GM12878 (cell line): ENCODE results near the gene RRBP1. TPM values are rescaled to one million over a fixed set of nuclear protein-coding genes. Genes with fewer than 3 reads are reported as not detected.

Experiments
- ATF7 ChIP-seq: fragments of 450-650 bp; IDR thresholded peaks from 2 replicates; pipeline ENCODE4 v1.6.1; 2016; ENCODE audit warnings: low read depth, mild to moderate bottlenecking
- CHD2 ChIP-seq: IDR thresholded peaks from 2 replicates; pipeline ENCODE4 v1.6.1; 2011; ENCODE audit warnings: low read depth, low read length, improper control_type of control experiment, borderline replicate concordance
- EED ChIP-seq: sonication (generic); IDR thresholded peaks from 2 replicates; pipeline ENCODE4 v1.6.1; 2016; ENCODE audit warnings: antibody characterized with exemption, low read depth
- EZH2 ChIP-seq: IDR thresholded peaks from 2 replicates; pipeline ENCODE4 v1.6.1; 2012; ENCODE audit warnings: low read depth, mild to moderate bottlenecking, control low read depth, inconsistent platforms, low read length, borderline replicate concordance; ENCODE audit not compliant: control insufficient read depth
- GABPA ChIP-seq: IDR thresholded peaks from 2 replicates; pipeline ENCODE4 v1.6.1; 2014; ENCODE audit warnings: antibody characterized with exemption, low read depth, mild to moderate bottlenecking, inconsistent platforms
- HCFC1 ChIP-seq: fragments of 150-350 bp; IDR thresholded peaks from 2 replicates; pipeline ENCODE4 v1.6.1; 2014; ENCODE audit warnings: low read length
- MEF2B ChIP-seq: fragments of 450-650 bp; IDR thresholded peaks from 2 replicates; pipeline ENCODE4 v1.6.1; 2018; ENCODE audit warnings: mild to moderate bottlenecking, moderate library complexity; ENCODE audit not compliant: partially characterized antibody, poor library complexity, severe bottlenecking
- MYB ChIP-seq: fragments of 150-350 bp; IDR thresholded peaks from 2 replicates; pipeline ENCODE4 v1.6.1; 2014; ENCODE audit warnings: mild to moderate bottlenecking, low read depth, low read length, borderline replicate concordance
- MYC ChIP-seq: IDR thresholded peaks from 2 replicates; pipeline ENCODE4 v1.6.1; 2011; ENCODE audit warnings: mild to moderate bottlenecking, low read length, moderate library complexity, inconsistent platforms; ENCODE audit not compliant: insufficient read depth, insufficient replicate concordance, insufficient read length, severe bottlenecking
- REST ChIP-seq: IDR thresholded peaks from 2 replicates; pipeline ENCODE4 v1.6.1; 2012; ENCODE audit warnings: mild to moderate bottlenecking, low read depth, low read length
- SPI1 ChIP-seq: IDR thresholded peaks from 2 replicates; pipeline ENCODE4 v1.6.1; 2011; ENCODE audit warnings: low read depth, mild to moderate bottlenecking, low read length, moderate library complexity, borderline replicate concordance; ENCODE audit not compliant: insufficient read depth
- TCF3 ChIP-seq: IDR thresholded peaks from 2 replicates; pipeline ENCODE4 v1.6.1; 2012; ENCODE audit warnings: low read depth, mild to moderate bottlenecking, low read length, borderline replicate concordance; ENCODE audit not compliant: insufficient read depth
- ZBED1 ChIP-seq: IDR thresholded peaks from 2 replicates; pipeline ENCODE4 v1.6.1; 2016; ENCODE audit warnings: borderline replicate concordance
- polyA plus RNA-seq, 11 experiments: library from polyadenylated mRNA; depleted of rRNA in 4 of 11; unstranded in 6 of 11; stranded (reverse) in 5 of 11; fragments of >200 nt; fragmentation: Nextera tagmentation in 4 of 11; fragmentation: Illumina TruSeq in 1 of 11; extraction: Ambion mirVana in 4 of 11; extraction: Trizol in 1 of 11; gene quantifications; 1 replicate in 1 of 11; 2 replicates in 10 of 11; pipeline versions ENCODE4 v1.2.1 to v1.2.3, GENCODE V29; 2011 to 2016; ENCODE audit warnings: inconsistent platforms in 2 of 11, missing spikeins in 2 of 11, low read depth in 1 of 11
- total RNA-seq, 4 experiments: library from RNA; depleted of rRNA in 3 of 4; stranded (reverse); fragments of >200 nt in 3 of 4; fragmentation: Illumina TruSeq in 1 of 4; extraction: Trizol in 1 of 4; gene quantifications; 2 replicates each; pipeline versions ENCODE4 v1.2.1 to v1.2.3, GENCODE V29; 2013 to 2021
- TF ChIP-seq, protein P1 (sequence below): fragments of 450-650 bp; IDR thresholded peaks from 2 replicates; pipeline ENCODE4 v1.6.1; 2018; ENCODE audit warnings: mild to moderate bottlenecking, low read depth, moderate library complexity; ENCODE audit not compliant: partially characterized antibody
- TF ChIP-seq, protein P2 (sequence below): fragments of 450-650 bp; formaldehyde crosslinking; IDR thresholded peaks from 2 replicates; pipeline ENCODE4 v1.4.0; 2022; ENCODE audit warnings: mild to moderate bottlenecking, moderate library complexity
- TF ChIP-seq, protein P3 (sequence below): fragments of 450-650 bp; conservative IDR thresholded peaks from 2 replicates; pipeline ENCODE4 v1.6.1; 2017; ENCODE audit warnings: mild to moderate bottlenecking, moderate library complexity

The RRBP1 gene
- total and polyA plus RNA-seq, 10 of the 15 experiments (the other 5 are each of a cell fraction or from before 2014, with no cell fraction given), result 1.2 to 57.4 (median 24.6) TPM

DNA sequence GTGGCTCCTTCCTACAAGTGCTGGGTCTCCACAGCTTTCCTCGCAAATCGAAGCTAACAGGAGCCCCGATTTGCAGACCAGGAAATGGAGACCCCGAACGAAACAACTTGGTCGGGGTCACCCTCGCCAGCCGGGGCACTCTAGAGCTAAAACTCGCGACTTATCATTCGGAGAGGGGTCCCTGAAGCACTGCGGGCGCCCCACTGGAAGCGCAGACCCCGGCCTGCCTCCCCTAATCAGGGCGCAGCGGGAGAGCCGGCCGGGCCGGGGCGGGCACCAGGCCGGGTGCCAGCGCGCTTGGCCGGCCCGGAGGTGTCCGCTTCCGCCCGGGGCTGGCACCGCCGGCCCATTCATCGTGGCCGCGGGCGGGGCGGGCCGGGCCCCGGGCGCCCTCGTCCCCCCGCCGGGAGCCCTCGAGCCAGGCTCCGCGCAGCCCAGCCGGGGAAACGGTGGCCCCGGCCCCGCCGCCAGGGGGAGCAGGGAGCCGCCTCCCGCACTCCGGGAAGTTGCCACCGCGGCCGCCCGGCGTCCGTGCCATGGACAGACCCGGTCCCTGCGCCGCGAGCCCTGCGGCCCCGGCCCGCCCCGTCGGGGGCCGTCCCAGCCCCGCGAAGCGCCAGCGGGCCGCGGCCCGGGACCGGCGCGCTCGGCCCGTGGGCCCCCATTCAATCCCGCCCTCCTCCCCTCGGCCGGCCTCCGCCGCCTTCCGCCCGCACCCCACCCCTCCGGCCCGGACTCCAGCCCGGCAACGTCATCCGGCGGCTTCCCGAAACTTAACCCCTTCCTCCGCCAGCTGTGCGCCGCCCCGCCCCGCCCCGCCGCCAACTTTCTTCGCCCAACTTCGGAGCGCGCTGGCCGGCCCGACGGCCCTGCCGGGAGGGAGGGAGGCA lies 961 bp downstream of the RRBP1 start (continued):
- TF ChIP-seq, protein P1, sequence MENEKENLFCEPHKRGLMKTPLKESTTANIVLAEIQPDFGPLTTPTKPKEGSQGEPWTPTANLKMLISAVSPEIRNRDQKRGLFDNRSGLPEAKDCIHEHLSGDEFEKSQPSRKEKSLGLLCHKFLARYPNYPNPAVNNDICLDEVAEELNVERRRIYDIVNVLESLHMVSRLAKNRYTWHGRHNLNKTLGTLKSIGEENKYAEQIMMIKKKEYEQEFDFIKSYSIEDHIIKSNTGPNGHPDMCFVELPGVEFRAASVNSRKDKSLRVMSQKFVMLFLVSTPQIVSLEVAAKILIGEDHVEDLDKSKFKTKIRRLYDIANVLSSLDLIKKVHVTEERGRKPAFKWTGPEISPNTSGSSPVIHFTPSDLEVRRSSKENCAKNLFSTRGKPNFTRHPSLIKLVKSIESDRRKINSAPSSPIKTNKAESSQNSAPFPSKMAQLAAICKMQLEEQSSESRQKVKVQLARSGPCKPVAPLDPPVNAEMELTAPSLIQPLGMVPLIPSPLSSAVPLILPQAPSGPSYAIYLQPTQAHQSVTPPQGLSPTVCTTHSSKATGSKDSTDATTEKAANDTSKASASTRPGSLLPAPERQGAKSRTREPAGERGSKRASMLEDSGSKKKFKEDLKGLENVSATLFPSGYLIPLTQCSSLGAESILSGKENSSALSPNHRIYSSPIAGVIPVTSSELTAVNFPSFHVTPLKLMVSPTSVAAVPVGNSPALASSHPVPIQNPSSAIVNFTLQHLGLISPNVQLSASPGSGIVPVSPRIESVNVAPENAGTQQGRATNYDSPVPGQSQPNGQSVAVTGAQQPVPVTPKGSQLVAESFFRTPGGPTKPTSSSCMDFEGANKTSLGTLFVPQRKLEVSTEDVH, result no peak
- TF ChIP-seq HCFC1 (no peak), EED (no peak), EZH2 (no peak), MEF2B (no peak), CHD2 (no peak), MYC (no peak), ATF7 (no peak), SPI1 (no peak), REST (no peak), ZBED1 (no peak), TCF3 (peak; percentile 58; the same call in 1 of the 2 replicates), GABPA (no peak), MYB (no peak)
- TF ChIP-seq, protein P2, sequence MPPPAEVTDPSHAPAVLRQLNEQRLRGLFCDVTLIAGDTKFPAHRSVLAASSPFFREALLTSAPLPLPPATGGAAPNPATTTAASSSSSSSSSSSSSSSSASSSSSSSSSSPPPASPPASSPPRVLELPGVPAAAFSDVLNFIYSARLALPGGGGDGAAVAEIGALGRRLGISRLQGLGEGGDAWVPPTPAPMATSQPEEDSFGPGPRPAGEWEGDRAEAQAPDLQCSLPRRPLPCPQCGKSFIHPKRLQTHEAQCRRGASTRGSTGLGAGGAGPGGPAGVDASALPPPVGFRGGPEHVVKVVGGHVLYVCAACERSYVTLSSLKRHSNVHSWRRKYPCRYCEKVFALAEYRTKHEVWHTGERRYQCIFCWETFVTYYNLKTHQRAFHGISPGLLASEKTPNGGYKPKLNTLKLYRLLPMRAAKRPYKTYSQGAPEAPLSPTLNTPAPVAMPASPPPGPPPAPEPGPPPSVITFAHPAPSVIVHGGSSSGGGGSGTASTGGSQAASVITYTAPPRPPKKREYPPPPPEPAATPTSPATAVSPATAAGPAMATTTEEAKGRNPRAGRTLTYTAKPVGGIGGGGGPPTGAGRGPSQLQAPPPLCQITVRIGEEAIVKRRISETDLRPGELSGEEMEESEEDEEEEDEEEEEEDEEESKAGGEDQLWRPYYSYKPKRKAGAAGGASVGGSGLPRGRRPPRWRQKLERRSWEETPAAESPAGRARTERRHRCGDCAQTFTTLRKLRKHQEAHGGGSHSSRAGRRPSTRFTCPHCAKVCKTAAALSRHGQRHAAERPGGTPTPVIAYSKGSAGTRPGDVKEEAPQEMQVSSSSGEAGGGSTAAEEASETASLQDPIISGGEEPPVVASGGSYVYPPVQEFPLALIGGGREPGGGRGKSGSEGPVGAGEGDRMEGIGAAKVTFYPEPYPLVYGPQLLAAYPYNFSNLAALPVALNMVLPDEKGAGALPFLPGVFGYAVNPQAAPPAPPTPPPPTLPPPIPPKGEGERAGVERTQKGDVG, result no peak
- TF ChIP-seq, protein P3, sequence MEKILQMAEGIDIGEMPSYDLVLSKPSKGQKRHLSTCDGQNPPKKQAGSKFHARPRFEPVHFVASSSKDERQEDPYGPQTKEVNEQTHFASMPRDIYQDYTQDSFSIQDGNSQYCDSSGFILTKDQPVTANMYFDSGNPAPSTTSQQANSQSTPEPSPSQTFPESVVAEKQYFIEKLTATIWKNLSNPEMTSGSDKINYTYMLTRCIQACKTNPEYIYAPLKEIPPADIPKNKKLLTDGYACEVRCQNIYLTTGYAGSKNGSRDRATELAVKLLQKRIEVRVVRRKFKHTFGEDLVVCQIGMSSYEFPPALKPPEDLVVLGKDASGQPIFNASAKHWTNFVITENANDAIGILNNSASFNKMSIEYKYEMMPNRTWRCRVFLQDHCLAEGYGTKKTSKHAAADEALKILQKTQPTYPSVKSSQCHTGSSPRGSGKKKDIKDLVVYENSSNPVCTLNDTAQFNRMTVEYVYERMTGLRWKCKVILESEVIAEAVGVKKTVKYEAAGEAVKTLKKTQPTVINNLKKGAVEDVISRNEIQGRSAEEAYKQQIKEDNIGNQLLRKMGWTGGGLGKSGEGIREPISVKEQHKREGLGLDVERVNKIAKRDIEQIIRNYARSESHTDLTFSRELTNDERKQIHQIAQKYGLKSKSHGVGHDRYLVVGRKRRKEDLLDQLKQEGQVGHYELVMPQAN, result peak; percentile 38; the same call in 1 of the 2 replicates
